Mesothelial cell of epicardium (in vitro differentiated cells): ENCODE data around the gene NR2F2. TPM values are rescaled to one million over a fixed set of nuclear protein-coding genes. Genes with fewer than 3 reads are reported as not detected.

Experiments
- DNase-seq, 2 experiments: peaks; one replicate each; pipeline ENCODE4 v3.0.0; 2021; ENCODE audit warnings: low spot score in 2 of 2; ENCODE audit not compliant: unreplicated experiment in 2 of 2
- H3K27ac Mint-ChIP-seq: 2 replicates; pipeline ENCODE4 v1.8.0; 2021; ENCODE audit warnings: mixed read lengths
- H3K27me3 Mint-ChIP-seq: 2 replicates; pipeline ENCODE4 v1.8.0; 2021; ENCODE audit warnings: low read depth, mixed read lengths
- H3K36me3 Mint-ChIP-seq: 2 replicates; pipeline ENCODE4 v1.8.0; 2021; ENCODE audit warnings: mixed read lengths
- H3K4me1 Mint-ChIP-seq: 2 replicates; pipeline ENCODE4 v1.8.0; 2021; ENCODE audit warnings: mixed read lengths
- H3K4me3 Mint-ChIP-seq: 2 replicates; pipeline ENCODE4 v1.8.0; 2021; ENCODE audit warnings: mild to moderate bottlenecking, moderate library complexity, mixed read lengths
- H3K9me3 Mint-ChIP-seq: 2 replicates; pipeline ENCODE4 v1.8.0; 2021; ENCODE audit warnings: mixed read lengths
- CTCF ChIP-seq: fragments of 200-600 bp; sonication (generic); IDR thresholded peaks from one replicate; pipeline ENCODE4 v1.5.0; 2021; ENCODE audit warnings: antibody characterized with exemption; ENCODE audit not compliant: unreplicated experiment
- total RNA-seq: library from RNA; stranded (reverse); gene quantifications from 3 replicates; pipeline ENCODE4 v1.2.1, GENCODE V29; 2021

The NR2F2 gene
- total RNA-seq, 1 donor from 2014 or later, result 128 TPM

DNA sequence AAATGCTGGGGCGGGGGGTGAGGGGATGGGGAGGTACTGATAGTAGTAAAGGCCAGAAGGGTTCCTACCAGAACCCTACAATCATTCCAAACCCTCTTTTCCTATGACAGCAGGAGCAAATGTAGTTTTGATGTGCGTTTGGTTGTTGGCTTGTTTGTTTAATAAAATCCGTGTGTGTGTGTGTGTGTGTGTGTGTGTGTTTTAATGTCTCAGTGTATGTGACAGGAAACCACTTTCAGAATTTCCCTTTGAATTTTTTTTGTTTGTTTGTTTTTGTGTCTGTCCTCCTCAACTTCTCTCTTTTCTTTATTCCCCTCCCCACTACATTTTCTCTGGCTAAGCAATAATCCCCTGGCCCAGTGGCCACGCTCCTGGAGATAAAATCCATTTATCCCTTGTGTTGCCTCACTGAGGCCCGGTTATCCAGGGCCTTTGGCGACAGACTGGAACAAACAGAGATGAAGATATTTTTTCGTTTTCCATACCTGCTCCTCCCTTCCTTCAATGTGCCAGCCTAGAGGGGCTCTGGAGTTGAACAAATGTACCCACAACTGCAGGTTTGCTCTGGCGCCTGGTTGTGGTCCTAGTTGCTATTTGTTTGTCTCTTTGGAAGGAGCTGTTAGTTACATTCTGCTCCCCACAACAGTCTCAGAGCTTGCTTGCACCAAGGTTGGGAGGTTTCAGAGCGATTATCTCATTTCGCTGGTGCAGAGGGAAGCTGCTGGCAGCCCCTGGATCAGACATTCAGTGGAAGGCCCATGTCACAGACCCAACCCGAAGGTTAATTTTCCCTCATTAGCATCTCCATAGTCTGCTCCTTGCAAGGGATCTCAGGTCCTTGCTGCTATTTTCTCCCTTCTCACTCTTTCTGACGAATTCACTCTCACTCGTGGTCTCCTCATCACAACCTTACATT is 17.9 kb downstream of the NR2F2 start:
- H3K9me3 Mint-ChIP-seq, result no peaks in the 10 kb centered on the region

DNA sequence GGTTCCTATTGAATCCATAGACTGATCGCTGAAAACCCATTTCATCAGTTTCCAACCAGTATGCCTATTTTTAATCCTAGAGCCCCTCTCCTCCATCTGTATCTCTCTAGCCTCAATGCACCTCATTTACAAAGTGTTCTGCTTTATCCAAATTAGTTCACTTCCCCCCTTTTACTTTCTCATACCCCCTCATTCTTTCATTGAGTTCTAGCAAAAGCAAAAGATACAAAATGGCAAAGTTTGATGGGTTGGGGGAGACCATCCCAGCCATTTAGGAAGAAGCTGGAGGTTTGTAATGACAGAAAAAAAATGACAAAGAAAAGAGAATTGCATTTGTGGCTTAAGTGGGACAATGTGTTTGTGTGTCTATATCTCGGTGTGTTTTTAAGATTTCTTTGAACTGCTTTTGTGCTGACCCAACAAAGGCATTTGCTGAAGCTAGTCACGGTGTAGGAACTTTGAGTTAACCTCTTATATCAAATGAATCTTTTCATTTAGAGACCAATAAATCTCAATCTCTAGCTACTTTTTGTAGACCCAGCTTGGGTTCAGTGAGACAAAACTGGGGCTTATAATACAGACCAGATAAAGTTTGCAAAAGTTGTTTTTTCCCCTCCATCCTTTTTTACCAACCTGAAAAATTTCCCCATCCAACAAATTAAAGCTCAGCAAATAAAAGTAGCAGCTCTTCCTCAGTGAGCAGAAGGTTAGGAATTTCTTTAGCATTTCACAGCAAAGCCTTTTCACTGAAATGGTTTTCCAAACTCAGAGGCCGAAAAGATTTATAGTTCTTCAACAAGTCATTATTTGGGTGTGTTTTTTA is 18.7 kb downstream of the NR2F2 start:
- TF ChIP-seq CTCF, result no peak
- Mint-ChIP-seq H3K36me3 (peaks cover 8% of the 10 kb centered on the region), H3K4me1 (peaks cover 82% of the 10 kb centered on the region), H3K27me3 (peaks cover 24% of the 10 kb centered on the region), H3K27ac (peak overlapping the region; percentile 79), H3K9me3 (no peaks in the 10 kb centered on the region), H3K4me3 (no peak overlapping the region)
- DNase-seq, result no peak

More for the DNA sequence above, 17.9 kb downstream of the NR2F2 start:
- TF ChIP-seq CTCF, result no peak
- Mint-ChIP-seq H3K4me1 (peaks cover 88% of the 10 kb centered on the region), H3K27me3 (peaks cover 19% of the 10 kb centered on the region), H3K4me3 (peak overlapping the region; percentile 3), H3K36me3 (peaks cover 8% of the 10 kb centered on the region), H3K27ac (peak overlapping the region; percentile 60)
- no peak for DNase-seq

GRCh38 chr15:96349857-96350720 is 19.6 kb downstream of the NR2F2 start:
- Mint-ChIP-seq H3K27me3 (peaks cover 24% of the 10 kb centered on the region), H3K9me3 (no peaks in the 10 kb centered on the region), H3K4me1 (peaks cover 73% of the 10 kb centered on the region), H3K36me3 (peaks cover 8% of the 10 kb centered on the region), H3K4me3 (no peak overlapping the region), H3K27ac (peak overlapping the region; percentile 89)
- TF ChIP-seq CTCF, result no peak
- no peak for DNase-seq

DNA sequence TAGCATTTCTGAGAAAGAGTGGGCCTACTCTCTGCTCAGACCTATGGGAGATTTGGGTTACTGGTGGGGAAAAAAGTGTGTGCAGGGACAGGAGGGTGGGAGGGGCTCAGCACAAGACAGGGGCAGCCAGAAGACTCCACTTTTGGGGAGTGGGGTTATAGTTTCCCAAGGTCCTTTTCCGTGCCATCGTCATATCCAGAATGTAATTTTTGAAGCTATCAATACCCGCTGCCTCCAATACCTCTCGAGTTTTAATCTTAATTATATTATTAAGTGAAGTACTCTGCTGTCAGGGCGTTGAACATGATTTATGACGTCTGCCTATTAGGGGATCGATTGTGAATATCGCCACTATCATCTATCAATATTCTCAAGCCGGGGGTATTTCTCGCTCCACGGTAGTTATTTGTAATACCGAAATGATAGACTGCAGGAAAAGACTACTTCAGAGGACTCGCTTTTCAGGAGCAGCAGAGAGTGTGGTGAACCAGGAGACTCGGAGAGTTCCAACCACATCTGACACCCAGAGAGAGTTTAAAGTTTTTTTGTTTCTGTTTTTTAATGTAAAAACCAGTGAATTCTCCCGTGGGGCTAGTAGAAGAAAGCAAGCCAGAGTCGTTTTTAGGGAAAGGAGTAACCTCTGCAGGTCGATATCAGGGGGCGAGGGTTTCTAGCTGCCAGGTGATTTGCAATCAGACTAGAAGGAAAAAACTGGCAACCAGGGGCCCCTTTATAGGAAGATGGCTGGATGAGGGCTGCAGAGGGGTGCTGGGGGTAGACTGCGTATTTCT is 20.6 kb downstream of the NR2F2 start:
- Mint-ChIP-seq H3K36me3 (peaks cover 4% of the 10 kb centered on the region), H3K27ac (no peak overlapping the region), H3K4me3 (no peak overlapping the region), H3K4me1 (peaks cover 63% of the 10 kb centered on the region), H3K9me3 (no peaks in the 10 kb centered on the region), H3K27me3 (peaks cover 31% of the 10 kb centered on the region)
- TF ChIP-seq CTCF, result no peak
- no peak for DNase-seq
